Karpas-422 (cell line): Measurements from ENCODE around the gene TWF2. TPM values are rescaled to one million over a fixed set of nuclear protein-coding genes. Genes with fewer than 3 reads are reported as not detected.

Experiments used
- DNase-seq: peaks from one replicate; pipeline ENCODE4 v3.0.0-alpha.2; 2015
- H2AFZ ChIP-seq: fragments of 200-600 bp; sonication (generic); 2 replicates; pipeline ENCODE4 v1.6.1; 2014; ENCODE audit warnings: antibody characterized with exemption, low read length, mixed read lengths
- H3K27ac ChIP-seq: fragments of 200-600 bp; sonication (generic); 2 replicates; pipeline ENCODE4 v1.5.1; 2014; ENCODE audit warnings: mild to moderate bottlenecking, low read length, moderate library complexity
- H3K27me3 ChIP-seq: fragments of 200-600 bp; sonication (generic); 2 replicates; pipeline ENCODE4 v1.6.1; 2014; ENCODE audit warnings: low read length, mixed read lengths
- H3K36me3 ChIP-seq: fragments of 200-600 bp; sonication (generic); 2 replicates; pipeline ENCODE4 v1.6.1; 2014; ENCODE audit warnings: low read length, mixed read lengths; ENCODE audit not compliant: insufficient read depth
- H3K4me1 ChIP-seq: fragments of 200-600 bp; sonication (generic); 2 replicates; pipeline ENCODE4 v1.6.1; 2014; ENCODE audit warnings: mild to moderate bottlenecking, low read length, mixed read lengths
- H3K4me2 ChIP-seq: fragments of 200-600 bp; sonication (generic); 2 replicates; pipeline ENCODE4 v1.6.1; 2014; ENCODE audit warnings: low read length, low read depth, mild to moderate bottlenecking; ENCODE audit not compliant: poor library complexity, severe bottlenecking
- H3K4me3 ChIP-seq: fragments of 200-600 bp; sonication (generic); 2 replicates; pipeline ENCODE4 v1.5.1; 2014; ENCODE audit warnings: mild to moderate bottlenecking, antibody characterized with exemption, low read length, mixed read lengths
- H3K79me2 ChIP-seq: fragments of 200-600 bp; sonication (generic); 2 replicates; pipeline ENCODE4 v1.6.1; 2014; ENCODE audit warnings: mild to moderate bottlenecking, low read length, mixed read lengths
- H3K9ac ChIP-seq: fragments of 200-600 bp; sonication (generic); 2 replicates; pipeline ENCODE4 v1.6.0; 2014; ENCODE audit warnings: low read length
- H3K9me2 ChIP-seq: fragments of 200-600 bp; sonication (generic), shearing (Covaris generic); replicated peaks from 2 replicates; pipeline ENCODE4 v1.6.0; 2014; ENCODE audit warnings: mild to moderate bottlenecking, low read length, moderate library complexity; ENCODE audit not compliant: insufficient read depth
- H3K9me3 ChIP-seq: fragments of 300-700, 200-600 bp; sonication (generic); 2 replicates; pipeline ENCODE4 v1.6.1; 2014; ENCODE audit warnings: low read length, mixed read lengths
- H4K20me1 ChIP-seq: fragments of 200-600 bp; sonication (generic); 2 replicates; pipeline ENCODE4 v1.6.1; 2014; ENCODE audit warnings: mild to moderate bottlenecking, antibody characterized with exemption, low read length, low read depth; ENCODE audit not compliant: insufficient read depth
- total RNA-seq: library from RNA; depleted of rRNA; stranded (reverse); fragments of >200 nt; shearing (Covaris generic); gene quantifications from 2 replicates; pipeline ENCODE4 v1.2.3, GENCODE V29; 2014; ENCODE audit warnings: low replicate concordance

The TWF2 gene
- total RNA-seq, 1 experiment from 2014 or later = 42.0 TPM

DNA sequence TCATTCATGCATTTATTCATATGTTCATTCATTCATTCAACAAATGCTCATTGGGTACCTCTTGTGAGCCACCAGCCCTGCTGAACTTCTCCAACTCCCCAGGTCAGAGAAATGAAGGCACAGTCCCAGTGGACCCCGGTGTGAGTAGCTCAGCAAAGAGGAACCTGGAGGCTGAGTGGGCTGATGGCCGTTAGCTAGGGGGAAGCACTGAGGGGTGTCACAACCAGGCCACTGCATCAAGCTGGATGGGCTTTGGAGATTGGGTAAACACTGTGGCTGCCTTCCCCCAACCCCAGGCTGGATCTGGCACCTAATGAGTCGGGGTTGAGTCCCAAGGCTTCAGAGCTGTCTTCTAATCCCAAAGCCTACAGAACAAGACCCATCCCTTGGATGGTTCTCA lies 53.1 kb downstream of the TWF2 start:
- Histone ChIP-seq H3K36me3 (no peaks in the 10 kb centered on the region), H2AFZ (no peak overlapping the region), H4K20me1 (no peaks in the 10 kb centered on the region), H3K9me3 (no peaks in the 10 kb centered on the region), H3K27ac (no peak overlapping the region), H3K9me2 (no peaks in the 10 kb centered on the region), H3K27me3 (no peaks in the 10 kb centered on the region), H3K79me2 (no peaks in the 10 kb centered on the region), H3K9ac (no peak overlapping the region), H3K4me1 (peaks cover 15% of the 10 kb centered on the region), H3K4me3 (no peak overlapping the region), H3K4me2 (no peak overlapping the region)
- DNase-seq = no peak

DNA sequence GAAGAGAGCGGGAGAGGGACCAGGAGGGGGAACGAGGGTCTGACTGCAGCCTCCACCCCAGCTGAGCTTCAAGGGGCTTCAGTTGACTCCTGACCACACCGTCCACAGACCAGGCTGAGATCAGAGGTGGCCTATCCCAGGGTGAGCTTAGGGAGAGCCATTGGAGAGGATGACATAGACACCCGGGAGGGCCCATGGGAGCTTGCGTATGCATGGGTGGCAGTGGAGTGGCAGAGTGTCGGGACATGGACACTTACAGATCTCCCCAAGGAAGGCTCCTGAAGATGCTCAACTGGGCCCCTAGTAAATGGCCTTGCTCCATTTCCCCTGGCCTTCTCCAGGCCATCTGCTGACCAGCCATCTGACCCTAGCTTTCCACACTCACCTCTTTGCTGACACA lies 53.6 kb downstream of the TWF2 start:
- Histone ChIP-seq H3K9me2 (no peaks in the 10 kb centered on the region), H3K27me3 (no peaks in the 10 kb centered on the region), H3K9me3 (no peaks in the 10 kb centered on the region), H3K27ac (no peak overlapping the region), H2AFZ (no peak overlapping the region), H3K9ac (no peak overlapping the region), H3K79me2 (no peaks in the 10 kb centered on the region), H3K4me3 (no peak overlapping the region), H3K4me2 (no peak overlapping the region), H3K36me3 (no peaks in the 10 kb centered on the region), H4K20me1 (no peaks in the 10 kb centered on the region), H3K4me1 (peaks cover 20% of the 10 kb centered on the region)
- no peak for DNase-seq

GRCh38 chr3:52184690-52185089 lies 54.3 kb downstream of the TWF2 start:
- Histone ChIP-seq H3K27me3 (no peaks in the 10 kb centered on the region), H3K9me2 (no peaks in the 10 kb centered on the region), H3K4me1 (peaks cover 24% of the 10 kb centered on the region), H3K79me2 (no peaks in the 10 kb centered on the region), H2AFZ (no peak overlapping the region), H3K27ac (no peak overlapping the region), H3K36me3 (no peaks in the 10 kb centered on the region), H3K4me2 (no peak overlapping the region), H3K4me3 (no peak overlapping the region), H3K9me3 (no peaks in the 10 kb centered on the region), H4K20me1 (no peaks in the 10 kb centered on the region), H3K9ac (no peak overlapping the region)
- DNase-seq = no peak

DNA sequence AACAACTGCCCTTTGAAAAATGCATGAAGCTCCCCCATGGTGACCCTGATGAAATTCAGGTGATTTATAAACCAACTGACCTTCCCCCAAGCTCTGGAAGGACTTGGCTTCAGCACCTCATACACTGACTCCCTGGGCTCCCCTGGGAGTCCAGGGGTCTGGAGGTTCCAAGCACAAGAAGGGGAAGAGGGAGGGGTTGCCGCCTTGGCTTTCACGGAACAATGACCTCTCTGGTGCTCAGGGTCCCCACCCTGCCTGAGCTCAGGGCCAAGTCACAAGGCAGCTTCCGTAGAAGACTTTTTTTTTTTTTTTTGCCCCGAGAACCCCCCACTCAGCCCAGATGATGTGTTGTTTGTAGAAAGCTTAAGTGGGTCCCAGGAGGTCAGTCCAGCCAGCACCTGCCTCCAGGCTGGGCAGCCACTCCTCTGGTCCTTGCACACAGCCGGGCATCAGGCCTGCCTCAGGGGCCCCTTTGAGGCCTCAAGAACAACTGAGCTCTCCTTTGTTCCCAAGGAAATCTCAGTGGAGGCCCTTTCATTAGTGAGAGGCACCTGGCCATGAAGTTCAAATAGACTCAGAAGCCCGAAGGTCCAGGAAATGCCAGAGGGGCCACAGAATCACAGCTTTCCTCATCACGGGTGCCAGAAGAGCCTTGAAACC lies 55.0 kb downstream of the TWF2 start:
- H3K79me2 ChIP-seq = no peaks in the 10 kb centered on the region
- peaks cover 23% of the 10 kb centered on the region for H3K4me1 ChIP-seq
- H3K36me3 ChIP-seq = no peaks in the 10 kb centered on the region
- H3K27ac ChIP-seq = no peak overlapping the region
- no peaks in the 10 kb centered on the region for H3K9me3 ChIP-seq
- H2AFZ ChIP-seq = no peak overlapping the region
- H3K9ac ChIP-seq = no peak overlapping the region
- H3K4me2 ChIP-seq = no peak overlapping the region
- no peaks in the 10 kb centered on the region for H3K9me2 ChIP-seq
- no peaks in the 10 kb centered on the region for H3K27me3 ChIP-seq
- DNase-seq = no peak
- H4K20me1 ChIP-seq = no peaks in the 10 kb centered on the region
- no peak overlapping the region for H3K4me3 ChIP-seq

- Histone ChIP-seq H3K27ac (no peak overlapping the region), H3K9ac (no peak overlapping the region)
Measured at GRCh38 chr3:52182691-52183090, 56.3 kb downstream of the TWF2 start.

GRCh38 chr3:52182196-52182595 lies 56.8 kb downstream of the TWF2 start:
- no peak overlapping the region for H3K9ac ChIP-seq
- no peak overlapping the region for H3K27ac ChIP-seq
- no peaks in the 10 kb centered on the region for H3K9me2 ChIP-seq
- no peaks in the 10 kb centered on the region for H3K36me3 ChIP-seq
- H3K9me3 ChIP-seq = no peaks in the 10 kb centered on the region
- H3K4me3 ChIP-seq = no peak overlapping the region
- no peaks in the 10 kb centered on the region for H4K20me1 ChIP-seq
- no peak overlapping the region for H2AFZ ChIP-seq
- H3K4me2 ChIP-seq = no peak overlapping the region
- no peak for DNase-seq
- no peaks in the 10 kb centered on the region for H3K79me2 ChIP-seq
- no peaks in the 10 kb centered on the region for H3K27me3 ChIP-seq
- peaks cover 18% of the 10 kb centered on the region for H3K4me1 ChIP-seq

More at GRCh38 chr3:52182691-52183090, 56.3 kb downstream of the TWF2 start:
- Histone ChIP-seq H4K20me1 (no peaks in the 10 kb centered on the region), H3K4me1 (peaks cover 18% of the 10 kb centered on the region), H3K9me2 (no peaks in the 10 kb centered on the region), H3K79me2 (no peaks in the 10 kb centered on the region), H3K4me3 (no peak overlapping the region), H3K36me3 (no peaks in the 10 kb centered on the region), H2AFZ (no peak overlapping the region), H3K27me3 (no peaks in the 10 kb centered on the region), H3K4me2 (no peak overlapping the region), H3K9me3 (no peaks in the 10 kb centered on the region)
- DNase-seq = no peak

- no peaks in the 10 kb centered on the region for H3K9me3 ChIP-seq
- H2AFZ ChIP-seq = no peak overlapping the region
- H3K4me1 ChIP-seq = peaks cover 18% of the 10 kb centered on the region
- no peak overlapping the region for H3K4me3 ChIP-seq
- no peak overlapping the region for H3K4me2 ChIP-seq
- no peaks in the 10 kb centered on the region for H4K20me1 ChIP-seq
- H3K9ac ChIP-seq = no peak overlapping the region
- no peaks in the 10 kb centered on the region for H3K27me3 ChIP-seq
- no peaks in the 10 kb centered on the region for H3K9me2 ChIP-seq
- no peaks in the 10 kb centered on the region for H3K79me2 ChIP-seq
- H3K36me3 ChIP-seq = no peaks in the 10 kb centered on the region
- no peak overlapping the region for H3K27ac ChIP-seq
- DNase-seq = no peak
Measured at GRCh38 chr3:52181543-52181942, 57.4 kb downstream of the TWF2 start.
